HCT116 (cell line): Measurements from ENCODE around the gene PARVA. TPM values are rescaled to one million over a fixed set of nuclear protein-coding genes. Genes with fewer than 3 reads are reported as not detected.

Experiments used
- ATAC-seq: fragments of 200-7000 bp; cut with Tn5 transposase; 2 replicates; pipeline ENCODE4 v1.9.1; 2020; ENCODE audit warnings: mild to moderate bottlenecking, moderate library complexity
- BruUV-seq: library from RNA; stranded (reverse); fragments of 400-500 nt; replicated peaks from 2 replicates; lab custom pipeline; 2021; lab: Mats Ljungman, UMichigan
- CTCF ChIA-PET: fragments of 300-600 bp; sonication (Branson Sonifier 250); formaldehyde crosslinking; loops from one replicate; lab custom pipeline; 2021; ENCODE audit warnings: antibody characterized with exemption; lab: Charles Lee
- POLR2A ChIA-PET: fragments of 300-600, 350-600 bp; sonication (Branson Sonifier 250); formaldehyde crosslinking; loops from one replicate; lab custom pipeline; 2021; ENCODE audit warnings: antibody characterized with exemption; lab: Charles Lee
- RAD21 ChIA-PET, 2 experiments: fragments of 300-600 bp; sonication (Branson Sonifier 250); formaldehyde crosslinking; loops; one replicate each; lab custom pipeline; 2023; ENCODE audit warnings: low total read pairs in 2 of 2; ENCODE audit not compliant: uncharacterized antibody in 2 of 2, unreplicated experiment in 2 of 2, low non-redundant PET in 1 of 2; lab: Charles Lee
- DNase-seq: peaks from one replicate; pipeline ENCODE4 v3.0.0-alpha.2; 2010; ENCODE audit warnings: low read depth, low spot score
- H2AFZ ChIP-seq: fragments of 200-600 bp; shearing (Covaris generic), sonication (generic); 2 replicates; pipeline ENCODE4 v1.6.1; 2017; ENCODE audit warnings: low read depth, mixed run types, mixed read lengths, antibody characterized with exemption, low read length; ENCODE audit not compliant: poor library complexity, severe bottlenecking
- H3K27ac ChIP-seq: 2 replicates; pipeline ENCODE4 v1.5.1; 2012; ENCODE audit warnings: low read depth, low read length
- H3K27me3 ChIP-seq: fragments of 200-600 bp; sonication (generic); 2 replicates; pipeline ENCODE4 v1.6.1; 2016; ENCODE audit warnings: mixed run types, low read length, mixed read lengths; ENCODE audit not compliant: insufficient read depth
- H3K36me3 ChIP-seq, 2 experiments: fragments of 200-500 bp in 1 of 2; fragments of 200-600 bp in 1 of 2; sonication (Bioruptor generic) in 1 of 2; sonication (generic) in 1 of 2; 2 replicates each; pipeline versions ENCODE4 v1.5.1 to v1.6.1; 2014 to 2016; ENCODE audit warnings: low read length in 2 of 2, inconsistent platforms in 1 of 2, mixed read lengths in 1 of 2, mixed run types in 1 of 2; ENCODE audit not compliant: insufficient read depth in 2 of 2, control insufficient read depth in 1 of 2
- H3K4me1 ChIP-seq, 2 experiments: fragments of 200-600 bp in 1 of 2; sonication (generic) in 1 of 2; 2 replicates each; pipeline versions ENCODE4 v1.5.1 to v1.6.1; 2012 to 2017; ENCODE audit warnings: low read length in 2 of 2, inconsistent platforms in 1 of 2, mild to moderate bottlenecking in 1 of 2, mixed read lengths in 1 of 2, mixed run types in 1 of 2, moderate library complexity in 1 of 2; ENCODE audit not compliant: insufficient read depth in 2 of 2, control insufficient read depth in 1 of 2
- H3K4me2 ChIP-seq: fragments of 200-600 bp; sonication (generic); 2 replicates; pipeline ENCODE4 v1.6.1; 2017; ENCODE audit warnings: mixed run types, low read length, mixed read lengths
- H3K4me3 ChIP-seq, 2 experiments: fragments of 200-600 bp in 1 of 2; sonication (generic) in 1 of 2; replicated peaks in 1 of 2; 2 replicates each; pipeline ENCODE4 v1.5.1; 2011 to 2016; ENCODE audit warnings: low read length in 2 of 2, control low read depth in 1 of 2, low read depth in 1 of 2, mild to moderate bottlenecking in 1 of 2, mixed read lengths in 1 of 2, mixed run types in 1 of 2
- H3K79me2 ChIP-seq: fragments of 200-600 bp; sonication (generic); 2 replicates; pipeline ENCODE4 v1.6.1; 2017; ENCODE audit warnings: mild to moderate bottlenecking, mixed run types, low read length, moderate library complexity, mixed read lengths; ENCODE audit not compliant: insufficient read depth
- H3K9ac ChIP-seq: fragments of 200-600 bp; sonication (generic); 2 replicates; pipeline ENCODE4 v1.6.1; 2016; ENCODE audit warnings: low read length, mixed read lengths
- H3K9me2 ChIP-seq: fragments of 200-600 bp; sonication (generic), shearing (Covaris generic); 2 replicates; pipeline ENCODE4 v1.6.1; 2017; ENCODE audit warnings: mixed run types, mild to moderate bottlenecking, moderate library complexity; ENCODE audit not compliant: insufficient read depth
- H3K9me3 ChIP-seq, 2 experiments: fragments of 200-500 bp in 1 of 2; fragments of 200-600 bp in 1 of 2; sonication (Bioruptor generic) in 1 of 2; sonication (generic) in 1 of 2; 2 replicates each; pipeline ENCODE4 v1.6.1; 2014 to 2017; ENCODE audit warnings: low read length in 2 of 2, mixed read lengths in 2 of 2, inconsistent platforms in 1 of 2, low read depth in 1 of 2, mild to moderate bottlenecking in 1 of 2, mixed run types in 1 of 2, moderate library complexity in 1 of 2; ENCODE audit not compliant: control insufficient read depth in 1 of 2, insufficient read depth in 1 of 2
- H4K20me1 ChIP-seq: fragments of 200-600 bp; sonication (generic), shearing (Covaris generic); 2 replicates; pipeline ENCODE4 v1.6.1; 2017; ENCODE audit warnings: mixed run types, mild to moderate bottlenecking, moderate library complexity; ENCODE audit not compliant: insufficient read depth
- ATF3 ChIP-seq: IDR thresholded peaks from 2 replicates; pipeline ENCODE4 v1.6.1; 2012
- CBX3 ChIP-seq: IDR thresholded peaks from 2 replicates; pipeline ENCODE4 v1.6.1; 2012; ENCODE audit warnings: low read depth
- CEBPB ChIP-seq: IDR thresholded peaks from 2 replicates; pipeline ENCODE4 v1.6.1; 2012; ENCODE audit warnings: low read depth
- EGR1 ChIP-seq: IDR thresholded peaks from 2 replicates; pipeline ENCODE4 v1.6.1; 2012; ENCODE audit warnings: low read depth
- EZH2 ChIP-seq: fragments of 200-600 bp; sonication (generic); IDR thresholded peaks from 2 replicates; pipeline ENCODE4 v1.6.1; 2017; ENCODE audit warnings: antibody characterized with exemption, mixed run types
- EZH2phosphoT487 ChIP-seq: fragments of 200-600 bp; IDR thresholded peaks from 2 replicates; pipeline ENCODE4 v1.6.1; 2018; ENCODE audit warnings: antibody characterized with exemption, borderline replicate concordance
- FOSL1 ChIP-seq: IDR thresholded peaks from 2 replicates; pipeline ENCODE4 v1.6.1; 2012; ENCODE audit warnings: low read depth
- JUND ChIP-seq: IDR thresholded peaks from 2 replicates; pipeline ENCODE4 v1.6.1; 2012
- POLR2A ChIP-seq: IDR thresholded peaks from 2 replicates; pipeline ENCODE4 v1.7.0; 2011; ENCODE audit warnings: borderline replicate concordance; ENCODE audit not compliant: insufficient read depth, insufficient read length; ENCODE audit errors: extremely low read depth
- RAD21 ChIP-seq: IDR thresholded peaks from 2 replicates; pipeline ENCODE4 v1.6.1; 2012; ENCODE audit warnings: low read depth, mild to moderate bottlenecking
- SIN3A ChIP-seq: IDR thresholded peaks from 2 replicates; pipeline ENCODE4 v1.6.1; 2012; ENCODE audit warnings: low read depth
- SP1 ChIP-seq: IDR thresholded peaks from 2 replicates; pipeline ENCODE4 v1.6.1; 2012; ENCODE audit warnings: low read depth
- SRF ChIP-seq: IDR thresholded peaks from 2 replicates; pipeline ENCODE4 v1.6.1; 2012; ENCODE audit warnings: low read depth
- TCF7L2 ChIP-seq: IDR thresholded peaks from 2 replicates; pipeline ENCODE4 v1.7.0; 2011; ENCODE audit warnings: borderline replicate concordance, inconsistent platforms; ENCODE audit not compliant: insufficient read depth, insufficient read length; ENCODE audit errors: extremely low read depth
- YY1 ChIP-seq: IDR thresholded peaks from 2 replicates; pipeline ENCODE4 v1.6.1; 2011; ENCODE audit warnings: low read length, low read depth, moderate library complexity, mild to moderate bottlenecking; ENCODE audit not compliant: insufficient replicate concordance; ENCODE audit errors: extremely low read depth
- ZBTB33 ChIP-seq: IDR thresholded peaks from 2 replicates; pipeline ENCODE4 v1.6.1; 2011; ENCODE audit warnings: mild to moderate bottlenecking, low read length, moderate library complexity; ENCODE audit not compliant: insufficient replicate concordance; ENCODE audit errors: extremely low read depth
- ZFX ChIP-seq: fragments of 450-650 bp; IDR thresholded peaks from 2 replicates; pipeline ENCODE4 v1.6.1; 2017
- ZNF274 ChIP-seq: fragments of 200-500 bp; sonication (Bioruptor generic); IDR thresholded peaks from 2 replicates; pipeline ENCODE4 v1.6.1; 2014; ENCODE audit warnings: mild to moderate bottlenecking, low read depth, low read length, inconsistent platforms
- intact Hi-C: fragments of 100-400 bp; cut with micrococcal nuclease; formaldehyde crosslinking; loops from 2 replicates; pipeline ENCODE4 v1.10.0; 2022
- total RNA-seq: library from RNA; stranded (reverse); gene quantifications from one replicate; pipeline ENCODE4 v1.2.1, GENCODE V29; 2021; ENCODE audit not compliant: unreplicated experiment
- TF ChIP-seq, protein P1 (sequence below): IDR thresholded peaks from 2 replicates; pipeline ENCODE4 v1.6.1; 2012; ENCODE audit warnings: low read depth

PARVA gene
- total RNA-seq, 1 experiment from 2014 or later: 18.4 TPM

- DNase-seq: no peak
Observed at GRCh38 chr11:12454782-12455181, 77.4 kb downstream of the PARVA start.

More at GRCh38 chr11:12454782-12455181, 77.4 kb downstream of the PARVA start:
- no peaks in the 10 kb centered on the region for H3K9me3 ChIP-seq
- no peaks in the 10 kb centered on the region for H3K27me3 ChIP-seq
- intact Hi-C loops: no loop called here
- H3K4me3 ChIP-seq: no peak overlapping the region
- no peak overlapping the region for H2AFZ ChIP-seq
- H4K20me1 ChIP-seq: no peaks in the 10 kb centered on the region
- ChIA-PET POLR2A (no interaction called here), CTCF (no interaction called here), RAD21 (no interaction called here)
- TF ChIP-seq EZH2 (no peak), SIN3A (no peak), CEBPB (no peak), ZFX (no peak), TCF7L2 (no peak), CBX3 (no peak), ZBTB33 (no peak), FOSL1 (no peak), ATF3 (no peak), SRF (no peak), SP1 (no peak), JUND (no peak), RAD21 (no peak), ZNF274 (no peak), EZH2phosphoT487 (no peak), EGR1 (no peak), POLR2A (no peak), YY1 (no peak)
- TF ChIP-seq, protein P1, sequence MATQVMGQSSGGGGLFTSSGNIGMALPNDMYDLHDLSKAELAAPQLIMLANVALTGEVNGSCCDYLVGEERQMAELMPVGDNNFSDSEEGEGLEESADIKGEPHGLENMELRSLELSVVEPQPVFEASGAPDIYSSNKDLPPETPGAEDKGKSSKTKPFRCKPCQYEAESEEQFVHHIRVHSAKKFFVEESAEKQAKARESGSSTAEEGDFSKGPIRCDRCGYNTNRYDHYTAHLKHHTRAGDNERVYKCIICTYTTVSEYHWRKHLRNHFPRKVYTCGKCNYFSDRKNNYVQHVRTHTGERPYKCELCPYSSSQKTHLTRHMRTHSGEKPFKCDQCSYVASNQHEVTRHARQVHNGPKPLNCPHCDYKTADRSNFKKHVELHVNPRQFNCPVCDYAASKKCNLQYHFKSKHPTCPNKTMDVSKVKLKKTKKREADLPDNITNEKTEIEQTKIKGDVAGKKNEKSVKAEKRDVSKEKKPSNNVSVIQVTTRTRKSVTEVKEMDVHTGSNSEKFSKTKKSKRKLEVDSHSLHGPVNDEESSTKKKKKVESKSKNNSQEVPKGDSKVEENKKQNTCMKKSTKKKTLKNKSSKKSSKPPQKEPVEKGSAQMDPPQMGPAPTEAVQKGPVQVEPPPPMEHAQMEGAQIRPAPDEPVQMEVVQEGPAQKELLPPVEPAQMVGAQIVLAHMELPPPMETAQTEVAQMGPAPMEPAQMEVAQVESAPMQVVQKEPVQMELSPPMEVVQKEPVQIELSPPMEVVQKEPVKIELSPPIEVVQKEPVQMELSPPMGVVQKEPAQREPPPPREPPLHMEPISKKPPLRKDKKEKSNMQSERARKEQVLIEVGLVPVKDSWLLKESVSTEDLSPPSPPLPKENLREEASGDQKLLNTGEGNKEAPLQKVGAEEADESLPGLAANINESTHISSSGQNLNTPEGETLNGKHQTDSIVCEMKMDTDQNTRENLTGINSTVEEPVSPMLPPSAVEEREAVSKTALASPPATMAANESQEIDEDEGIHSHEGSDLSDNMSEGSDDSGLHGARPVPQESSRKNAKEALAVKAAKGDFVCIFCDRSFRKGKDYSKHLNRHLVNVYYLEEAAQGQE: no peak
- H3K4me1 ChIP-seq: peaks cover 0 to 10% of the 10 kb centered on the region in 2 experiments; a peak in 1 of 4 replicates
- no peaks in the 10 kb centered on the region for H3K79me2 ChIP-seq
- ATAC-seq: no peak
- no peaks in the 10 kb centered on the region for H3K36me3 ChIP-seq
- BruUV-seq: no TSS peak
- H3K9ac ChIP-seq: no peak overlapping the region
- H3K27ac ChIP-seq: no peak overlapping the region
- no peak overlapping the region for H3K4me2 ChIP-seq
- H3K9me2 ChIP-seq: 0 out of 2 replicates have a peak, but pooled peaks cover 6% of the 10 kb centered on the region
